Osteoblast (primary cell): ENCODE results near the gene CRY1. TPM values are rescaled to one million over a fixed set of nuclear protein-coding genes. Genes with fewer than 3 reads are reported as not detected.
"Not testable (repeated sequence)": the region's sequence is repeated elsewhere in the genome, so short reads cannot be mapped to it uniquely, and the experiment has no call there.

Source experiments
- DNase-seq: peaks from one replicate; pipeline ENCODE4 v3.0.0; 2011; ENCODE audit warnings: low spot score, mixed read lengths; ENCODE audit not compliant: insufficient read length; ENCODE audit errors: missing footprints
- H2AFZ ChIP-seq: 2 replicates; pipeline ENCODE4 v1.6.0; 2011; ENCODE audit warnings: mild to moderate bottlenecking, low read length
- H3K27ac ChIP-seq: 2 replicates; pipeline ENCODE4 v1.5.1; 2011; ENCODE audit warnings: mild to moderate bottlenecking, low read depth, low read length, moderate library complexity
- H3K27me3 ChIP-seq: 2 replicates; pipeline ENCODE4 v1.6.0; 2012; ENCODE audit warnings: mild to moderate bottlenecking, control low read depth, inconsistent platforms, low read length, moderate library complexity; ENCODE audit not compliant: insufficient read depth
- H3K36me3 ChIP-seq: 2 replicates; pipeline ENCODE4 v1.5.1; 2011; ENCODE audit warnings: mild to moderate bottlenecking, low read length, control low read depth, moderate library complexity; ENCODE audit not compliant: insufficient read depth
- H3K4me1 ChIP-seq: 2 replicates; pipeline ENCODE4 v1.5.1; 2011; ENCODE audit warnings: mild to moderate bottlenecking, low read length, control low read depth, moderate library complexity; ENCODE audit not compliant: insufficient read depth
- H3K4me2 ChIP-seq: 2 replicates; pipeline ENCODE4 v1.6.0; 2011; ENCODE audit warnings: mild to moderate bottlenecking, low read length; ENCODE audit not compliant: insufficient read depth
- H3K4me3 ChIP-seq: fragments of 200-600 bp; sonication (generic); 3 replicates; pipeline ENCODE4 v1.5.1; 2012; ENCODE audit warnings: mild to moderate bottlenecking, low read length, inconsistent platforms; ENCODE audit not compliant: insufficient read depth
- H3K79me2 ChIP-seq: 2 replicates; pipeline ENCODE4 v1.6.0; 2012; ENCODE audit warnings: mild to moderate bottlenecking, low read length, control low read depth, inconsistent platforms; ENCODE audit not compliant: insufficient read depth
- H3K9me3 ChIP-seq: 2 replicates; pipeline ENCODE4 v1.5.1; 2011; ENCODE audit warnings: low read depth, low read length, control low read depth
- H4K20me1 ChIP-seq: 2 replicates; pipeline ENCODE4 v1.6.0; 2012; ENCODE audit warnings: mild to moderate bottlenecking, low read length, control low read depth; ENCODE audit not compliant: insufficient read depth
- CTCF ChIP-seq: IDR thresholded peaks from 2 replicates; pipeline ENCODE4 v1.5.1; 2011; ENCODE audit warnings: mild to moderate bottlenecking, low read depth, low read length, moderate library complexity; ENCODE audit errors: extremely low read depth
- total RNA-seq: library from RNA; depleted of rRNA; stranded (reverse); fragments of >200 nt; gene quantifications from 2 replicates; pipeline ENCODE4 v1.2.3, GENCODE V29; 2012

The CRY1 gene
- total RNA-seq, 1 donor = 18.1 TPM

DNA sequence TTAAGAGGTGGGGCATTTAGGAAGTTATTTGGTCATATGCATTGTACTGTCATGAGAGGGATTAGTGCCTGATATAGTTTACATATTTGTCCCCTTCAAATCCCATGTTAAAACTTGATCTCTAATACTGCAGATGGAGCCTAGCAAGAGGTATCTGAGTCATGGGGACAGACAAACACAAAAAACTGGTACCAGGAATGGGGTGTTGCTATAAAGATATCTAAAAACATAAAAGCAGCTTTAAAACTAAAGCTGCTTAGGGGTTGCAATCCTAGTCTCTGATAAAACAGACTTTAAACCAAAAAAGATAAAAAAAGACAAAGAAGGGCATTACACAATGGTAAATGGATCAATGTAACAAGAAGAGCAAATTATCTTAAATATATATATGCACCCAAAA lies 11.6 kb downstream of the CRY1 start:
- Histone ChIP-seq H4K20me1 (peaks cover 7% of the 10 kb centered on the region), H3K27ac (no peak overlapping the region), H3K4me2 (no peak overlapping the region), H3K4me1 (peaks cover 13% of the 10 kb centered on the region), H3K36me3 (no peaks in the 10 kb centered on the region), H2AFZ (no peak overlapping the region), H3K9me3 (no peaks in the 10 kb centered on the region), H3K4me3 (no peak overlapping the region), H3K79me2 (peaks cover 64% of the 10 kb centered on the region), H3K27me3 (no peaks in the 10 kb centered on the region)
- no peak for DNase-seq
- no peak for TF ChIP-seq CTCF

- Histone ChIP-seq H3K79me2 (peaks cover 66% of the 10 kb centered on the region), H3K4me2 (no peak overlapping the region), H3K27me3 (no peaks in the 10 kb centered on the region), H2AFZ (no peak overlapping the region), H3K9me3 (no peaks in the 10 kb centered on the region), H3K4me1 (peaks cover 13% of the 10 kb centered on the region), H3K27ac (no peak overlapping the region), H3K4me3 (no peak overlapping the region), H3K36me3 (no peaks in the 10 kb centered on the region), H4K20me1 (peaks cover 7% of the 10 kb centered on the region)
- no peak for DNase-seq
- no peak for TF ChIP-seq CTCF
Measured at GRCh38 chr12:107080299-107080698, 13.1 kb downstream of the CRY1 start.

DNA sequence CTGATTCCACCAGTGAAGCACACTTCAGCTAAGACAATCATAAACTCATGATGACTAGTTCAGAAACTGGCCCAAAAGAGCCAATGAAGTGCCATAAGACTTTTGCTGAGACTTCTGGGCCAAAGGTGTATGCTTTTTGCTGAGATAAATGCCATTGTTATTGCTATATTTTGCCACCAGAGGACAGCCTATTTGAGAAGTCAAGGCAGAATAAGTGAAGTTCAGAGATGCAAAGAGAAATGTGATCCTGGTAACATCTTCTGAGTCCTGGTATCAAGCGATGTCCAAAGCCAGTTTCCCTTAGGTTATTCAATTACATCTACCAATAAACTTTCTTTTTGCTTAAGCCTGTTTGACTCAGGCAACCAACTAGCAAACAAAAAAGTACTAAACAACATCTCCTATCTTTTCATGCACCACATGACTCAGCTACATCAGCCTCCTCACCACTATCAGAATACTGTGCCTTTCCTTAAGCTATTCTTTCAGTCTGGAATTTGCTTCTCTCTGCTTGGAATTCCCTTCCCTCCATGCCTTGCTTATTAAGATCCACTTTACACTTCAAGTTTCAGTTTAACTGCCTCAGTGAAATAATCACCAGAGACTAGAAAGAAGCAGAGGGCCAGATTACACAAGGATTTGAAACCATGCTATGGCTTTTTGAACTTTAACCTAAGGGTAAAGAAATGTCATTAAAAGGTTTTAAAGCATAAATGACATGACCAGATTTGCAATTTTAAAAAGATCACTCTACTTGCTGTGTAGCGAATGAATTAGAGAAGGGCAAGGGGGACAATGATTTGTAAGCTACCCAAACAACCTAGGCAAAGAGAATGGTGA lies 14.0 kb downstream of the CRY1 start:
- Histone ChIP-seq H3K9me3 (no peaks in the 10 kb centered on the region), H3K4me3 (no peak overlapping the region), H4K20me1 (peaks cover 7% of the 10 kb centered on the region), H3K4me2 (peak overlapping the region; percentile 7), H2AFZ (no peak overlapping the region), H3K27ac (peak overlapping the region; percentile 6), H3K79me2 (peaks cover 65% of the 10 kb centered on the region), H3K27me3 (no peaks in the 10 kb centered on the region), H3K36me3 (no peaks in the 10 kb centered on the region), H3K4me1 (peaks cover 13% of the 10 kb centered on the region)
- no peak for DNase-seq
- TF ChIP-seq CTCF = peak; percentile 59

DNA sequence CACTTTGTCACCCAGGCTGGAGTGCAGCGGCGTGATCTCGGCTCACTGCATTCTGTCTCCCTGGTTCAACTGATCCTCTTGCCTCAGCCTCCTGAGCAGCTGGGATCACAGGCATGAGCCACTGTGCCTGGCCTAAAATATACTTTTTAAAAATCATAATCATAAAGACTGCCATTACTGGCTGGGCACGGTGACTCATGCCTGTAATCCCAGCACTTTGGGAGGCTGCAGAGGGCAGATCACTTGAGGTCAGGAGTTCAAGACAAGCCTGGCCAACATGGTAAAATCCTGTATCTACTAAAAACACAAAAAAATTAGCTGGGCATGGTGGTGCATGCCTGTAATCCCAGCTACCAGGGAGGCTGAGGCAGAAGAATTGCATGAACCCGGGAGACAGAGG lies 20.1 kb downstream of the CRY1 start:
- H3K4me2 ChIP-seq, H3K9me3 ChIP-seq, H3K27me3 ChIP-seq, H3K4me1 ChIP-seq, H3K36me3 ChIP-seq, DNase-seq, H2AFZ ChIP-seq, H3K4me3 ChIP-seq, H3K27ac ChIP-seq, H4K20me1 ChIP-seq: not testable (repeated sequence)
- peaks cover 47% of the 10 kb centered on the region for H3K79me2 ChIP-seq
